H9 (cell line): ENCODE data around the gene EGFL6. TPM values are rescaled to one million over a fixed set of nuclear protein-coding genes. Genes with fewer than 3 reads are reported as not detected.

Source experiments
- DNase-seq: peaks from one replicate; pipeline ENCODE4 v3.0.0-alpha.2; 2017
- H2AFZ ChIP-seq: one replicate; pipeline ENCODE4 v1.6.1; 2013; ENCODE audit warnings: mild to moderate bottlenecking, low read length, control low read depth, moderate library complexity
- H2AK5ac ChIP-seq: 2 replicates; pipeline ENCODE4 v1.6.1; 2013; ENCODE audit warnings: low read length, control low read depth, mixed read lengths; ENCODE audit not compliant: insufficient read length
- H2BK120ac ChIP-seq: one replicate; pipeline ENCODE4 v1.6.1; 2013; ENCODE audit warnings: low read depth, mild to moderate bottlenecking, low read length, control low read depth, inconsistent platforms; ENCODE audit not compliant: poor library complexity, severe bottlenecking
- H2BK12ac ChIP-seq: 2 replicates; pipeline ENCODE4 v1.6.1; 2013; ENCODE audit warnings: low read length, control low read depth, mixed read lengths, low read depth; ENCODE audit not compliant: insufficient read length
- H2BK15ac ChIP-seq: 2 replicates; pipeline ENCODE4 v1.6.1; 2013; ENCODE audit warnings: low read depth, low read length, control low read depth
- H2BK20ac ChIP-seq: one replicate; pipeline ENCODE4 v1.6.1; 2013; ENCODE audit warnings: low read depth, mild to moderate bottlenecking, low read length, control low read depth, inconsistent platforms; ENCODE audit not compliant: poor library complexity, severe bottlenecking
- H2BK5ac ChIP-seq: 2 replicates; pipeline ENCODE4 v1.6.1; 2013; ENCODE audit warnings: low read length, control low read depth, mixed read lengths; ENCODE audit not compliant: insufficient read length
- H3K14ac ChIP-seq: 2 replicates; pipeline ENCODE4 v1.6.1; 2013; ENCODE audit warnings: low read length, control low read depth; ENCODE audit not compliant: insufficient read depth
- H3K18ac ChIP-seq: 2 replicates; pipeline ENCODE4 v1.6.1; 2013; ENCODE audit warnings: low read depth, mild to moderate bottlenecking, mixed read lengths, low read length, control low read depth; ENCODE audit not compliant: insufficient read length
- H3K23ac ChIP-seq: 2 replicates; pipeline ENCODE4 v1.6.1; 2013; ENCODE audit warnings: low read length, control low read depth, mixed read lengths, low read depth; ENCODE audit not compliant: insufficient read length
- H3K23me2 ChIP-seq: 2 replicates; pipeline ENCODE4 v1.6.1; 2013; ENCODE audit warnings: low read depth, mild to moderate bottlenecking, mixed read lengths, low read length, control low read depth; ENCODE audit not compliant: insufficient read length, poor library complexity, severe bottlenecking
- H3K27ac ChIP-seq: 2 replicates; pipeline ENCODE4 v1.5.1; 2013; ENCODE audit warnings: low read length, control low read depth, mixed read lengths, low read depth; ENCODE audit not compliant: insufficient read length
- H3K27me3 ChIP-seq: 2 replicates; pipeline ENCODE4 v1.6.1; 2013; ENCODE audit warnings: low read length, control low read depth, inconsistent platforms; ENCODE audit not compliant: insufficient read depth
- H3K4ac ChIP-seq: 2 replicates; pipeline ENCODE4 v1.6.1; 2013; ENCODE audit warnings: low read depth, mild to moderate bottlenecking, control low read depth, inconsistent platforms, low read length, moderate library complexity
- H3K4me1 ChIP-seq: 2 replicates; pipeline ENCODE4 v1.6.1; 2013; ENCODE audit warnings: low read length, control low read depth, inconsistent platforms; ENCODE audit not compliant: insufficient read depth
- H3K4me2 ChIP-seq: 2 replicates; pipeline ENCODE4 v1.6.1; 2013; ENCODE audit warnings: low read length, control low read depth, mixed read lengths; ENCODE audit not compliant: insufficient read length, insufficient read depth
- H3K56ac ChIP-seq: 2 replicates; pipeline ENCODE4 v1.6.1; 2013; ENCODE audit warnings: low read depth, mild to moderate bottlenecking, mixed read lengths, low read length, control low read depth; ENCODE audit not compliant: insufficient read length
- H3K79me1 ChIP-seq: 2 replicates; pipeline ENCODE4 v1.6.1; 2013; ENCODE audit warnings: low read depth, mild to moderate bottlenecking, moderate library complexity, low read length, control low read depth, inconsistent platforms; ENCODE audit not compliant: insufficient read depth, poor library complexity, severe bottlenecking
- H3K79me2 ChIP-seq: 2 replicates; pipeline ENCODE4 v1.6.1; 2013; ENCODE audit warnings: low read length, control low read depth, inconsistent platforms; ENCODE audit not compliant: insufficient read depth
- H3K9ac ChIP-seq: 2 replicates; pipeline ENCODE4 v1.6.1; 2013; ENCODE audit warnings: low read length, control low read depth, mixed read lengths; ENCODE audit not compliant: insufficient read length; ENCODE audit errors: extremely low read depth
- H3K9me3 ChIP-seq: one replicate; pipeline ENCODE4 v1.6.1; 2013; ENCODE audit warnings: low read depth, low read length, inconsistent platforms; ENCODE audit not compliant: control insufficient read depth
- H3T11ph ChIP-seq: one replicate; pipeline ENCODE4 v1.6.1; 2013; ENCODE audit warnings: mild to moderate bottlenecking, low read length, control low read depth, inconsistent platforms
- H4K20me1 ChIP-seq: one replicate; pipeline ENCODE4 v1.6.1; 2013; ENCODE audit not compliant: control insufficient read depth, insufficient read length, insufficient read depth
- H4K5ac ChIP-seq: 2 replicates; pipeline ENCODE4 v1.6.1; 2013; ENCODE audit warnings: low read depth, mild to moderate bottlenecking, mixed read lengths, low read length, control low read depth; ENCODE audit not compliant: insufficient read length
- H4K8ac ChIP-seq: replicated peaks from 2 replicates; pipeline ENCODE4 v1.6.1; 2013; ENCODE audit warnings: low read length, control low read depth, mixed read lengths, low read depth; ENCODE audit not compliant: insufficient read length
- H4K91ac ChIP-seq: 2 replicates; pipeline ENCODE4 v1.6.1; 2013; ENCODE audit warnings: low read depth, mild to moderate bottlenecking, moderate library complexity, mixed read lengths, low read length, control low read depth; ENCODE audit not compliant: insufficient read length
- H3K27ac Mint-ChIP-seq, 3 experiments: 2 replicates in 2 of 3; 3 replicates in 1 of 3; pipeline ENCODE4 v1.8.0; 2020 to 2021; ENCODE audit warnings: mixed read lengths in 3 of 3, mild to moderate bottlenecking in 1 of 3, moderate library complexity in 1 of 3
- H3K27me3 Mint-ChIP-seq: 2 replicates; pipeline ENCODE4 v1.8.0; 2021; ENCODE audit warnings: low read depth, mild to moderate bottlenecking, moderate library complexity, mixed read lengths
- H3K36me3 Mint-ChIP-seq, 3 experiments: 2 replicates in 2 of 3; 3 replicates in 1 of 3; pipeline ENCODE4 v1.8.0; 2020 to 2021; ENCODE audit warnings: low read depth in 3 of 3, mixed read lengths in 3 of 3; ENCODE audit not compliant: insufficient read depth in 1 of 3
- H3K4me1 Mint-ChIP-seq, 2 experiments: 2 replicates each; pipeline ENCODE4 v1.8.0; 2020; ENCODE audit warnings: mixed read lengths in 2 of 2
- H3K4me3 Mint-ChIP-seq, 2 experiments: 2 replicates in 1 of 2; 3 replicates in 1 of 2; pipeline ENCODE4 v1.8.0; 2020 to 2021; ENCODE audit warnings: mild to moderate bottlenecking in 2 of 2, mixed read lengths in 2 of 2, moderate library complexity in 1 of 2
- H3K9me3 Mint-ChIP-seq, 2 experiments: 2 replicates in 1 of 2; 3 replicates in 1 of 2; pipeline ENCODE4 v1.8.0; 2020; ENCODE audit warnings: mild to moderate bottlenecking in 2 of 2, mixed read lengths in 2 of 2, moderate library complexity in 1 of 2
- CTCF ChIP-seq: fragments of 200-600 bp; sonication (generic); conservative IDR thresholded peaks from 3 replicates; pipeline ENCODE4 v1.8.0; 2021; ENCODE audit warnings: antibody characterized with exemption, mild to moderate bottlenecking
- WGBS: extraction: QIAGEN DNeasy Blood & Tissue Kit; methylation state at CpG from one replicate; pipeline ENCODE4 v1.1.7; 2013; ENCODE audit warnings: missing lambda C conversion rate, low lambda C conversion rate, mixed read lengths; ENCODE audit not compliant: insufficient read length; ENCODE audit errors: extremely low coverage; 5-methylcytosine and 5-hydroxymethylcytosine counted together
- total RNA-seq: library from RNA; stranded (reverse); gene quantifications from 2 replicates; pipeline ENCODE4 v1.2.1, GENCODE V29; 2021

Gene EGFL6
- total RNA-seq, 1 experiment from 2014 or later, result 0.94 TPM

GRCh38 chrX:13522811-13523210 lies 46.6 kb upstream of the EGFL6 start:
- Histone ChIP-seq H3K4me2 (no peak overlapping the region), H3K9me3 (no peaks in the 10 kb centered on the region), H4K20me1 (no peaks in the 10 kb centered on the region), H3K23ac (no peak overlapping the region), H2BK120ac (no peak overlapping the region), H3K56ac (no peak overlapping the region), H3K4ac (no peak overlapping the region), H4K5ac (no peak overlapping the region), H3K23me2 (no peaks in the 10 kb centered on the region), H2BK12ac (no peak overlapping the region), H2BK20ac (no peak overlapping the region), H2AFZ (no peak overlapping the region), H3K79me1 (no peaks in the 10 kb centered on the region), H3K18ac (no peak overlapping the region), H3K27me3 (no peaks in the 10 kb centered on the region), H3K79me2 (no peaks in the 10 kb centered on the region), H3T11ph (no peak overlapping the region), H3K27ac (no peak overlapping the region), H3K4me1 (no peaks in the 10 kb centered on the region), H3K14ac (no peak overlapping the region), H2BK15ac (no peak overlapping the region), H4K91ac (no peak overlapping the region), H2BK5ac (no peak overlapping the region), H2AK5ac (no peak overlapping the region), H4K8ac (no peak overlapping the region), H3K9ac (no peak overlapping the region)
- H3K9me3 Mint-ChIP-seq, result peaks cover 37 to 41% of the 10 kb centered on the region in 2 experiments
- H3K27me3 Mint-ChIP-seq, result no peaks in the 10 kb centered on the region; the same call in 1 of the 2 replicates
- H3K36me3 Mint-ChIP-seq, result no peaks in the 10 kb centered on the region; a peak in 1 of 7 replicates
- H3K4me3 Mint-ChIP-seq, result no peak overlapping the region
- no peak for TF ChIP-seq CTCF
- WGBS, result no CpG with 5 or more reads among the region's 1 CpG
- H3K4me1 Mint-ChIP-seq, result no peaks in the 10 kb centered on the region
- H3K27ac Mint-ChIP-seq, result no peak overlapping the region
- no peak for DNase-seq
